Measurements from ENCODE around the gene PROSER2.

Gene PROSER2

GRCh38 chr10:11876324-11876723 is 53.2 kb downstream of the PROSER2 start:
- no peak for ATAC-seq
- TF ChIP-seq, protein P1, sequence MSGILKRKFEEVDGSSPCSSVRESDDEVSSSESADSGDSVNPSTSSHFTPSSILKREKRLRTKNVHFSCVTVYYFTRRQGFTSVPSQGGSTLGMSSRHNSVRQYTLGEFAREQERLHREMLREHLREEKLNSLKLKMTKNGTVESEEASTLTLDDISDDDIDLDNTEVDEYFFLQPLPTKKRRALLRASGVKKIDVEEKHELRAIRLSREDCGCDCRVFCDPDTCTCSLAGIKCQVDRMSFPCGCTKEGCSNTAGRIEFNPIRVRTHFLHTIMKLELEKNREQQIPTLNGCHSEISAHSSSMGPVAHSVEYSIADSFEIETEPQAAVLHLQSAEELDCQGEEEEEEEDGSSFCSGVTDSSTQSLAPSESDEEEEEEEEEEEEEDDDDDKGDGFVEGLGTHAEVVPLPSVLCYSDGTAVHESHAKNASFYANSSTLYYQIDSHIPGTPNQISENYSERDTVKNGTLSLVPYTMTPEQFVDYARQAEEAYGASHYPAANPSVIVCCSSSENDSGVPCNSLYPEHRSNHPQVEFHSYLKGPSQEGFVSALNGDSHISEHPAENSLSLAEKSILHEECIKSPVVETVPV (CRISPR knock-in tag; IDR thresholded peaks at IDR 0.05), result no peak
- TF ChIP-seq BACH2 (CRISPR knock-in tag; IDR thresholded peaks at IDR 0.05; ENCODE audit: borderline replicate concordance) (no peak), ZFP3 (CRISPR knock-in tag; IDR thresholded peaks at IDR 0.05) (no peak), TCF4 (CRISPR knock-in tag; IDR thresholded peaks at IDR 0.05; ENCODE audit: borderline replicate concordance) (no peak), CSDC2 (CRISPR knock-in tag; IDR thresholded peaks at IDR 0.05) (no peak), PPARA (CRISPR knock-in tag; IDR thresholded peaks at IDR 0.05; ENCODE audit: borderline replicate concordance) (no peak), OSR1 (CRISPR knock-in tag; IDR thresholded peaks at IDR 0.05) (no peak), ESRRG (CRISPR knock-in tag; IDR thresholded peaks at IDR 0.05) (no peak), ARNTL (CRISPR knock-in tag; IDR thresholded peaks at IDR 0.05; ENCODE audit: borderline replicate concordance, low read depth) (no peak), RARB (CRISPR knock-in tag; IDR thresholded peaks at IDR 0.05) (no peak), ZFP30 (CRISPR knock-in tag; IDR thresholded peaks at IDR 0.05) (no peak), SNAI2 (CRISPR knock-in tag; IDR thresholded peaks at IDR 0.05) (no peak), ISL1 (CRISPR knock-in tag; IDR thresholded peaks at IDR 0.05) (no peak), ZC3H10 (CRISPR knock-in tag; IDR thresholded peaks at IDR 0.05) (no peak), ZNF565 (CRISPR knock-in tag; conservative IDR thresholded peaks at IDR 0.05; ENCODE audit: low read depth) (no peak)
- TF ChIP-seq, protein P2, sequence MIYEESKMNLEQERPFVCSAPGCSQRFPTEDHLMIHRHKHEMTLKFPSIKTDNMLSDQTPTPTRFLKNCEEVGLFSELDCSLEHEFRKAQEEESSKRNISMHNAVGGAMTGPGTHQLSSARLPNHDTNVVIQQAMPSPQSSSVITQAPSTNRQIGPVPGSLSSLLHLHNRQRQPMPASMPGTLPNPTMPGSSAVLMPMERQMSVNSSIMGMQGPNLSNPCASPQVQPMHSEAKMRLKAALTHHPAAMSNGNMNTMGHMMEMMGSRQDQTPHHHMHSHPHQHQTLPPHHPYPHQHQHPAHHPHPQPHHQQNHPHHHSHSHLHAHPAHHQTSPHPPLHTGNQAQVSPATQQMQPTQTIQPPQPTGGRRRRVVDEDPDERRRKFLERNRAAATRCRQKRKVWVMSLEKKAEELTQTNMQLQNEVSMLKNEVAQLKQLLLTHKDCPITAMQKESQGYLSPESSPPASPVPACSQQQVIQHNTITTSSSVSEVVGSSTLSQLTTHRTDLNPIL (CRISPR knock-in tag; IDR thresholded peaks at IDR 0.05; ENCODE audit: low read depth), result no peak
- TF ChIP-seq, protein P3, sequence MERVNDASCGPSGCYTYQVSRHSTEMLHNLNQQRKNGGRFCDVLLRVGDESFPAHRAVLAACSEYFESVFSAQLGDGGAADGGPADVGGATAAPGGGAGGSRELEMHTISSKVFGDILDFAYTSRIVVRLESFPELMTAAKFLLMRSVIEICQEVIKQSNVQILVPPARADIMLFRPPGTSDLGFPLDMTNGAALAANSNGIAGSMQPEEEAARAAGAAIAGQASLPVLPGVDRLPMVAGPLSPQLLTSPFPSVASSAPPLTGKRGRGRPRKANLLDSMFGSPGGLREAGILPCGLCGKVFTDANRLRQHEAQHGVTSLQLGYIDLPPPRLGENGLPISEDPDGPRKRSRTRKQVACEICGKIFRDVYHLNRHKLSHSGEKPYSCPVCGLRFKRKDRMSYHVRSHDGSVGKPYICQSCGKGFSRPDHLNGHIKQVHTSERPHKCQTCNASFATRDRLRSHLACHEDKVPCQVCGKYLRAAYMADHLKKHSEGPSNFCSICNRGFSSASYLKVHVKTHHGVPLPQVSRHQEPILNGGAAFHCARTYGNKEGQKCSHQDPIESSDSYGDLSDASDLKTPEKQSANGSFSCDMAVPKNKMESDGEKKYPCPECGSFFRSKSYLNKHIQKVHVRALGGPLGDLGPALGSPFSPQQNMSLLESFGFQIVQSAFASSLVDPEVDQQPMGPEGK (CRISPR knock-in tag; IDR thresholded peaks at IDR 0.05; ENCODE audit: borderline replicate concordance), result no peak

- TF ChIP-seq ARNTL (CRISPR knock-in tag; IDR thresholded peaks at IDR 0.05; ENCODE audit: borderline replicate concordance, low read depth) (no peak), TCF4 (CRISPR knock-in tag; IDR thresholded peaks at IDR 0.05; ENCODE audit: borderline replicate concordance) (no peak), ZC3H10 (CRISPR knock-in tag; IDR thresholded peaks at IDR 0.05) (no peak), TOX (CRISPR knock-in tag; IDR thresholded peaks at IDR 0.05; ENCODE audit: borderline replicate concordance) (no peak), ESRRG (CRISPR knock-in tag; IDR thresholded peaks at IDR 0.05) (no peak), BACH2 (CRISPR knock-in tag; IDR thresholded peaks at IDR 0.05; ENCODE audit: borderline replicate concordance) (no peak), RARB (CRISPR knock-in tag; IDR thresholded peaks at IDR 0.05) (no peak), PPARA (CRISPR knock-in tag; IDR thresholded peaks at IDR 0.05; ENCODE audit: borderline replicate concordance) (no peak), ZFP30 (CRISPR knock-in tag; IDR thresholded peaks at IDR 0.05) (no peak), CSDC2 (CRISPR knock-in tag; IDR thresholded peaks at IDR 0.05) (no peak), SNAI2 (CRISPR knock-in tag; IDR thresholded peaks at IDR 0.05) (no peak), OSR1 (CRISPR knock-in tag; IDR thresholded peaks at IDR 0.05) (no peak)
- TF ChIP-seq, protein P4, sequence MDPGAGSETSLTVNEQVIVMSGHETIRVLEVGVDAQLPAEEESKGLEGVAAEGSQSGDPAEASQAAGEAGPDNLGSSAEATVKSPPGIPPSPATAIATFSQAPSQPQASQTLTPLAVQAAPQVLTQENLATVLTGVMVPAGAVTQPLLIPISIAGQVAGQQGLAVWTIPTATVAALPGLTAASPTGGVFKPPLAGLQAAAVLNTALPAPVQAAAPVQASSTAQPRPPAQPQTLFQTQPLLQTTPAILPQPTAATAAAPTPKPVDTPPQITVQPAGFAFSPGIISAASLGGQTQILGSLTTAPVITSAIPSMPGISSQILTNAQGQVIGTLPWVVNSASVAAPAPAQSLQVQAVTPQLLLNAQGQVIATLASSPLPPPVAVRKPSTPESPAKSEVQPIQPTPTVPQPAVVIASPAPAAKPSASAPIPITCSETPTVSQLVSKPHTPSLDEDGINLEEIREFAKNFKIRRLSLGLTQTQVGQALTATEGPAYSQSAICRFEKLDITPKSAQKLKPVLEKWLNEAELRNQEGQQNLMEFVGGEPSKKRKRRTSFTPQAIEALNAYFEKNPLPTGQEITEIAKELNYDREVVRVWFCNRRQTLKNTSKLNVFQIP (CRISPR knock-in tag; IDR thresholded peaks at IDR 0.05; ENCODE audit: borderline replicate concordance, low read depth), result no peak
- TF ChIP-seq, protein P5, sequence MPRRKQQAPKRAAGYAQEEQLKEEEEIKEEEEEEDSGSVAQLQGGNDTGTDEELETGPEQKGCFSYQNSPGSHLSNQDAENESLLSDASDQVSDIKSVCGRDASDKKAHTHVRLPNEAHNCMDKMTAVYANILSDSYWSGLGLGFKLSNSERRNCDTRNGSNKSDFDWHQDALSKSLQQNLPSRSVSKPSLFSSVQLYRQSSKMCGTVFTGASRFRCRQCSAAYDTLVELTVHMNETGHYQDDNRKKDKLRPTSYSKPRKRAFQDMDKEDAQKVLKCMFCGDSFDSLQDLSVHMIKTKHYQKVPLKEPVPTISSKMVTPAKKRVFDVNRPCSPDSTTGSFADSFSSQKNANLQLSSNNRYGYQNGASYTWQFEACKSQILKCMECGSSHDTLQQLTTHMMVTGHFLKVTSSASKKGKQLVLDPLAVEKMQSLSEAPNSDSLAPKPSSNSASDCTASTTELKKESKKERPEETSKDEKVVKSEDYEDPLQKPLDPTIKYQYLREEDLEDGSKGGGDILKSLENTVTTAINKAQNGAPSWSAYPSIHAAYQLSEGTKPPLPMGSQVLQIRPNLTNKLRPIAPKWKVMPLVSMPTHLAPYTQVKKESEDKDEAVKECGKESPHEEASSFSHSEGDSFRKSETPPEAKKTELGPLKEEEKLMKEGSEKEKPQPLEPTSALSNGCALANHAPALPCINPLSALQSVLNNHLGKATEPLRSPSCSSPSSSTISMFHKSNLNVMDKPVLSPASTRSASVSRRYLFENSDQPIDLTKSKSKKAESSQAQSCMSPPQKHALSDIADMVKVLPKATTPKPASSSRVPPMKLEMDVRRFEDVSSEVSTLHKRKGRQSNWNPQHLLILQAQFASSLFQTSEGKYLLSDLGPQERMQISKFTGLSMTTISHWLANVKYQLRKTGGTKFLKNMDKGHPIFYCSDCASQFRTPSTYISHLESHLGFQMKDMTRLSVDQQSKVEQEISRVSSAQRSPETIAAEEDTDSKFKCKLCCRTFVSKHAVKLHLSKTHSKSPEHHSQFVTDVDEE (CRISPR knock-in tag; IDR thresholded peaks at IDR 0.05), result no peak
- TF ChIP-seq, protein P1 (CRISPR knock-in tag; IDR thresholded peaks at IDR 0.05), result no peak
- TF ChIP-seq, protein P2 (CRISPR knock-in tag; IDR thresholded peaks at IDR 0.05; ENCODE audit: low read depth), result no peak
These were observed 53.8 kb downstream of the PROSER2 start for GRCh38 chr10:11876805-11877590.

More at GRCh38 chr10:11876805-11877590, 53.8 kb downstream of the PROSER2 start:
- ATAC-seq, result no peak
